HG03159 (cell line): ENCODE results near the gene PRND.
"Not testable (repeated sequence)": the region's sequence is repeated elsewhere in the genome, so short reads cannot be mapped to it uniquely, and the experiment has no call there.

ENCODE experiments used
- ATAC-seq: cut with Tn5 transposase; IDR thresholded peaks from one replicate; pipeline ENCODE4 v1.9.1; 2021; ENCODE audit warnings: mild to moderate bottlenecking, moderate library complexity; ENCODE audit not compliant: unreplicated experiment

PRND gene, protein sequence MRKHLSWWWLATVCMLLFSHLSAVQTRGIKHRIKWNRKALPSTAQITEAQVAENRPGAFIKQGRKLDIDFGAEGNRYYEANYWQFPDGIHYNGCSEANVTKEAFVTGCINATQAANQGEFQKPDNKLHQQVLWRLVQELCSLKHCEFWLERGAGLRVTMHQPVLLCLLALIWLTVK

GRCh38 chr20:4721719-4722118, at the start of gene PRND:
Gene PRND, plus strand, starts transcription at chr20:4721909. Its CDS starts 2,643 bp downstream, at chr20:4724552.
- no peak for ATAC-seq

DNA sequence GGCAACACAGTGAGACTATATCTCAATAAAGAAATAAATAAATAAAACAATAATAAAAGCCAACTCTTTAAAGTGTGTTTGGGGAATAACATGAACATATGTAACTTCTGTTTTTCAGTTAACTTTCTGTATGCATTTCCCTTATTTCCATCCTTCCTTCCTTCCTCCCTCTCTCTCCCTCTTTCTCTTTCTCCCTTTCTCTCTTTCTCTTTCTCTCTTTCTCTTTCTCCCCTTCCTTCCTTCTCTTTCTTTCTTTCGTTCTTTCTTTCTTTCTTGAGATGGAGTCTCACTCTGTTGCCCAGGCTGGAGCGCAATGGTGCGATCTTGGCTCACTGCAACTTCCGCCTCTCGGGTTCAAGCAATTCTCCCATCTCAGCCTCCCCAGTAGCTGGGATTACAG, 48.8 kb upstream of the PRND start:
- ATAC-seq, result no peak

DNA sequence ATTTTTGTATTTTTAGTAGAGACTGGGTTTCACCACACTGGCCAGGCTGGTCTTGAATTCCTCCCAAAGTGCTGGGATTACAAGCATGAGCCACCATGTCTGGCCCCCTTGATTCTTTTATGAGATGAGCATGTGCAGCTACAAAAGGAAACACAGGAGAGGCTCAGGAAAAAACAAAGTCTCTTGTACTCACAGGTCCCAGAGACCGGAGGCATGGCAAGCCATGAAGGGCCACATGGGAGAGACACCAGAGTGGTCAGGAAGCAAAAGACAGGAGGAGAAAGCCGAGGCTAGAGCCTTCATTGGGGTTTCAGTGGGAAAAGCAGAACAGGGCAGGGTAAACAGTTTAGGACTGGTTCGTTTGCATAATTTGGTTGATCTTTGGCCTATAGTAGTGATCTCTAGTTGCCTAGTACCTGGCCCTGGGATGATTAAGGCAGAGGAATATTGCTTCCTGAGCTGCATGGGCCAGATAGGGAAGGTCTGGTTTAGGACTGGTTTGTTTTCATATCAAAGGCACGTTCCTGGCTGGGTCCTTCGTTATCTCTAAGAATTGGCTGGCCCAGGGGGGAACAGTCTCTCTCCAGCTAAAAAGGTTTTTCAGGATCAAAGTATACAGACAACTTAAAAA, 48.2 kb upstream of the PRND start:
- ATAC-seq, result no peak

GRCh38 chr20:4674672-4675071, 47.0 kb upstream of the PRND start:
- no peak for ATAC-seq

DNA sequence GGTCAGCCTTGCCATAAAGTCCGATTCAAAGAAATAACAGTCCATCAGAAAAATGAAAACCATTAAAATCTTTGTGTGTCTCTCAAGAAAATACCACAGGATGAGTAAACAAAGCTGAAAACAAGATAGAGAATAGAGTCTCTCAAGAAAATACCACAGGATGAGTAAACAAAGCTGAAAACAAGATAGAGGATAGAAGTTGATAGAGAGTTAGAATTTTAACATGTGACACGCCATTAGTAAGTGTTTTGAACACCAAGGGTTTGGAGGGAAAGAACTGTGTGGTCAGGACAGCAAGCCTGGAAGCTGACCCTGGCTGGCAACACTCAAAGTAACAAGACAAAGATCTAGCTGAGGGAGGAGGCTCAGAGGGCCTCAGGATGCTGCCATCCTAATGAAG, 43.9 kb upstream of the PRND start:
- no peak for ATAC-seq

- no peak for ATAC-seq
Measured at GRCh38 chr20:4681401-4681800, 40.3 kb upstream of the PRND start.

- ATAC-seq, result no peak
Measured at GRCh38 chr20:4681991-4682401, 39.7 kb upstream of the PRND start.

- no peak for ATAC-seq
Measured at GRCh38 chr20:4682682-4683081, 39.0 kb upstream of the PRND start.

DNA sequence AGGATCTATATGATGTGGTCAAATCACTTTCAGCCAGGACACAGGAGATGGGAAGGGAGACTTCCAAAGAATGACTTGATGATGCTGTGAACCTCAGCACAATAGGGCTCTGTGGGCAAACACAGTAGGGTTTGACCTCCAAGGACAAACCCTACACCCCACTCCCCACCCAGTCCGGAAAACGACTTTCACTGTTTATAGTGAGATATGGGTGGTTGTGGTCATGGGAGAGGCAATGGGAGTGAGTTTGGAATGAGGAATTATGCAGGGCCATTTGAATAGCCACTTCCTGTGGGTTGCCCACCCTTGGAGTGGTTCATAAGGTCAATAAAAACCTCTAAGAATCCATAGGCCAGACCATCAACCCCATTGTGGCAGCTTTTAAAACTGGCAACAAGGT, 38.4 kb upstream of the PRND start:
- ATAC-seq, result no peak

DNA sequence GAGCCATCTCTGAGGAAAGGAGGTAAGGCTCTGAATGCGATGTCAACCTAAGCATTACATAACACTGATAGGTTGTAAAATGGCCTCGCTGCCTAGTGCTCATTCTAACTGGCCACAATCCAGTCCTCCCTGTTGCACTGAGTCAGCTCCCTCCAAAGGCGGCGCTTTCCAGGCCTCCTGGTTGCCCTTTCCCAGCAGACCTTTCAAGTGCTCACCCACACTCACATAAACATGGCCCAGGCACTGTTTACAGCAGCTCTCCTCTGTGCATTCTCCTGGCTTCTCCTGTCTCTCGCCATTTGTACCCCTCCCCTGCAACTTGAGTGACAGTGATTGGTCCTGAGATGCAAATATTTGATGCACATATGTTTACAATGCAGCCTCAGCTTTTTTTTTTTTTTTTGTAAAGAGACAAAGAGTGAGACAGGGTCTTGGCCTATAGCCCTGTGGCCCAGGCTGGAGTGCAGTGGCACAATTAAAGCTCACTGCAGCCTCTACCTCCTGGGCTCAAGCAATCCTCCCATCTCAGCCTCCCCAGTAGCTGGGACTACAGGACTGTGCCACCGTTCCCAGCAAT, 36.8 kb upstream of the PRND start:
- no peak for ATAC-seq

DNA sequence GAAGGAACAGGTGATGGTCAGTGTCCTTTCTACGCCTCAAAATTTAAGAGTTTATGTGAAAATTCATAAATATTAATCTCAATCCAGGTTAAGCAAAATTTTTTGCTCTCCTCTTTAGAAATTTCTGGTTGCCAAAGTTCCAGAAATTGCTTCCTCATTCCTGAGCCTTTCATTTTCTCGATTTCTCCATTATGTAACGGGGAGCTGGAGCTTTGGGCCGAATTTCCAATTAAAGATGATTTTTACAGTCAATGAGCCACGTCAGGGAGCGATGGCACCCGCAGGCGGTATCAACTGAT, 35.8 kb upstream of the PRND start:
- ATAC-seq, result no peak

DNA sequence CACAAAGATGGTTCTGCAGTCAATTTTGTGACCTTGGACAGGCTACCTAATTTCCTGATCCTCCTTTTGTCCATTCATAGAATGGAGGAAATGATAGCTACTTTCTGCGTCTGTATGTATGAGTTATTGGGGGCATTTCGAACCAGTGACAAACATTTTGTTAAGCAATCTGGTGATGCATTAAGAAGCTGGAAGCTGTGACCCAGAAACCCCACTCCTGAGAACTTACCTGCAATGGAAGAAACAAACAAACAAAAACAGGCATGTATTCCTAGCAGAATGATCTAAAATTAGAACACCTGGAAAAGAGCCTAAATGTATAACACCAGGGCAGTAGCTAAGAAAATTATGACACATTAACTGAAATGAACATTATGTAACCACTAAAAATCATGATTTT, 33.4 kb upstream of the PRND start:
- no peak for ATAC-seq

DNA sequence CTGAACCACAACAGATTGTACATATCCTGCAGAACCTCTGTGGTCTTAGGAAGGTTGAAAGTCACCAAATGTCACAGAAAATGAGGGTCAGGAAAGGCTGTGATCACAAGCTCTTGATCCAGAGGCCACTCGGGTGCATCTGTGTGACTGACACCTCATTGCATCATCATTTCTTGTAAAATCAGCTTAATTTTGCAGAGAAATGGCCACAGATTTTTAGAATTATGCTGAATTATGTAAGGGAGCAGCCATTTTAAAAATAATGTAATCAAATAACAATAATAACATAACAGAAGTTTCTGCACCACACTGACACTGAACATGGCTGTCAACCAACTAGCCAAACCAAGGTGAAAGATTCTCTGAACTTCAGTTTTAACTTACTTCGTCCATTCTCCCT, 32.5 kb upstream of the PRND start:
- no peak for ATAC-seq

GRCh38 chr20:4691753-4692152, 30.0 kb upstream of the PRND start:
- ATAC-seq, result no peak

GRCh38 chr20:4694076-4694475, 27.6 kb upstream of the PRND start:
- no peak for ATAC-seq

DNA sequence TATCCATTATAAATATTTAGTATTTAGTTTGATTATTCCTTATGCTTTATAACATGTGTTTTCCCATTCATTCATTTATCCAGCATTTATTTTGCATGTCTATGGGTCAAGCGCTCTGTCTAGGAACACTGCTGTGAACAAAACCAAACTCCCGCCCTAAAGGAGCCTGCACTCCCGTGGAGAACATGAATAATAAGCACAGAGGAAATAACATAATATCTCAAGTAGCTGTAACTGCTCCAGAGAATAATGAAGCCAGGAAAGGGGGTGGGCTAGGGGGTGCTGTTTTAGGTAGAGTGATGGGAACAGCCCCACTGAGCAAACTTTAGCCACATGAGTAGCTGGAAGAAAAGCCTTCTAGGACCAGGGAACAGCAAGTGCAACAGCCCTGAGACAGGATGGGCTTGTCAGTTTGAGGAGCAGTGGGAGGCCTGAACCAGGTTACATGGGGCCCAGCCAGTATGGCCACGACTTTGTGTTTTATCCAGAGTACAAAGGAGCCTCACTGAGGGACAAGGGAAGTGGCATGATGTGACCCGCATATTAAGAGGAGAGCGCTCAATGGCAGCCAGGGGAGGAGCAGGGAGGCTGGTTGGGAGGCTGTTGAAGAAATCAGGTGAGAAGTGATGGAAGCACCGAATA, 24.4 kb upstream of the PRND start:
- ATAC-seq, result no peak

GRCh38 chr20:4697831-4698221, 23.9 kb upstream of the PRND start:
- ATAC-seq, result no peak

DNA sequence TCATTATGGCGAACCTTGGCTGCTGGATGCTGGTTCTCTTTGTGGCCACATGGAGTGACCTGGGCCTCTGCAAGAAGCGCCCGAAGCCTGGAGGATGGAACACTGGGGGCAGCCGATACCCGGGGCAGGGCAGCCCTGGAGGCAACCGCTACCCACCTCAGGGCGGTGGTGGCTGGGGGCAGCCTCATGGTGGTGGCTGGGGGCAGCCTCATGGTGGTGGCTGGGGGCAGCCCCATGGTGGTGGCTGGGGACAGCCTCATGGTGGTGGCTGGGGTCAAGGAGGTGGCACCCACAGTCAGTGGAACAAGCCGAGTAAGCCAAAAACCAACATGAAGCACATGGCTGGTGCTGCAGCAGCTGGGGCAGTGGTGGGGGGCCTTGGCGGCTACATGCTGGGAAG, 22.5 kb upstream of the PRND start:
- ATAC-seq, result no peak

GRCh38 chr20:4699957-4700356, 21.8 kb upstream of the PRND start:
- ATAC-seq, result no peak

DNA sequence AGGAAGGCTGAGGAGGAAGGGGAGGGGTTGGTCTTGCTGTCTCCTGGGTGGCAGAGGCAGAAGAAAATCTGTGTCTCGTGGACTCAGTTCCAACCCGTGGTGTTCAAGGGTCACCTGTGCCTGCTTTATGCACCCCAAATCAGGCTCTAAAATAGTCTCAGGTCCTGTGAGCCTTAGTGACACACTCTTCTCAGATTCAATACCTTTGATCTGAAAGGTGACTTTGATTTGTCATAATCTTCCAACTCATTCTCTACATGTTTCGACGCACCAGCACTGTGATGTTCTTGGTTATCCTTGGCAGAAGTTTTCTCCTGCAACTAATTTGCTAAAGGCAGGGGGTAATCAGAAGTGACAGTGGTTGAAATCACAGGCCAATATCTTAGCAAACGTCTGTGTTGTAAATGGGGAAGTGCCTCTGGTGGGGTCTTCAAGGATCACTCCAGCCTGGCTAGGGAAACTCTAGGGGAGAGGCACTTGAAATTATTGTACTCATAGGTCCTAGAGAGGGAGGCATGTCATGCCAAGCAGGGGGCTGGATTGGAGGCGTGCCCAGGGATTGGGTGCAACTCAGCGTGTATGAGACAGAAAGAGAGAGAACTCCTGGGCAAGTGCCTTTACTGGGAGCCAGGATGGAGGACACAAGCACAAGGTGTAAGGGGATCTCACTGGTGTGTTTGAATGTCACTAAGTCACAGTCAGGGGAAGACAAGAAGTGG, 19.0 kb upstream of the PRND start:
- no peak for ATAC-seq

- no peak for ATAC-seq
Measured at GRCh38 chr20:4703281-4703676, 18.4 kb upstream of the PRND start.

DNA sequence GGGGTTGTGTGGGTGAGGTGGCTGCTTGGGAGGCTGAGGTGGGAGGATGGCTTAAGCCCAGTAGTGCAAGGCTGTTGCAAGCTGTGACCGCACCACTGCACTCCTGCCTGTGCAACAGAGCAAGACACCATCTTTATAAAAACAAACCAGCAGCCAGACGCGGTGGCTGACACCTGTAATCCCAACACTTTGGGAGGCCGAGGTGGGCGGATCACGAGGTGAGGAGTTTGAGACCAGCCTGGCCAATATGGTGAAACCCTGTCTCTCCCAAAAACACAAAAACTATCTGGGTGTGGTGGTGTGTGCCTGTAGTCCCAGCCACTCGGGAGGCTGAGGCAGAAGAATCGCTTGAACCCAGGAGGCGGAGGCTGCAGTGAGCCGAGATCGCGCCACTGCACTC, 14.8 kb upstream of the PRND start:
- not testable (repeated sequence) for ATAC-seq
